Kidney epithelial cell (primary cell): ENCODE measurements around the gene CHAD. TPM values are rescaled to one million over a fixed set of nuclear protein-coding genes. Genes with fewer than 3 reads are reported as not detected.

ENCODE experiments used
- DNase-seq: peaks from one replicate; pipeline ENCODE4 v3.0.0-alpha.2; 2010; ENCODE audit warnings: low read depth
- H3K27me3 ChIP-seq: 2 replicates; pipeline ENCODE4 v1.6.0; 2011; ENCODE audit warnings: low read length; ENCODE audit not compliant: control insufficient read depth, insufficient read depth
- H3K36me3 ChIP-seq: 2 replicates; pipeline ENCODE4 v1.5.1; 2011; ENCODE audit warnings: low read length; ENCODE audit not compliant: control insufficient read depth, insufficient read depth
- H3K4me3 ChIP-seq: 2 replicates; pipeline ENCODE4 v1.5.1; 2011; ENCODE audit warnings: low read depth, mild to moderate bottlenecking, control low read depth, low read length
- total RNA-seq: library from RNA; depleted of rRNA; stranded (reverse); fragments of >200 nt; gene quantifications from 2 replicates; pipeline ENCODE4 v1.2.3, GENCODE V29; 2015
- TF ChIP-seq, protein P1 (sequence below): IDR thresholded peaks from 2 replicates; pipeline ENCODE4 v1.5.1; 2011; ENCODE audit warnings: mild to moderate bottlenecking, moderate library complexity, low read length, control low read depth, inconsistent platforms; ENCODE audit not compliant: insufficient read depth, poor library complexity, severe bottlenecking

CHAD gene
- total RNA-seq, 1 donor from 2014 or later = not detected

DNA sequence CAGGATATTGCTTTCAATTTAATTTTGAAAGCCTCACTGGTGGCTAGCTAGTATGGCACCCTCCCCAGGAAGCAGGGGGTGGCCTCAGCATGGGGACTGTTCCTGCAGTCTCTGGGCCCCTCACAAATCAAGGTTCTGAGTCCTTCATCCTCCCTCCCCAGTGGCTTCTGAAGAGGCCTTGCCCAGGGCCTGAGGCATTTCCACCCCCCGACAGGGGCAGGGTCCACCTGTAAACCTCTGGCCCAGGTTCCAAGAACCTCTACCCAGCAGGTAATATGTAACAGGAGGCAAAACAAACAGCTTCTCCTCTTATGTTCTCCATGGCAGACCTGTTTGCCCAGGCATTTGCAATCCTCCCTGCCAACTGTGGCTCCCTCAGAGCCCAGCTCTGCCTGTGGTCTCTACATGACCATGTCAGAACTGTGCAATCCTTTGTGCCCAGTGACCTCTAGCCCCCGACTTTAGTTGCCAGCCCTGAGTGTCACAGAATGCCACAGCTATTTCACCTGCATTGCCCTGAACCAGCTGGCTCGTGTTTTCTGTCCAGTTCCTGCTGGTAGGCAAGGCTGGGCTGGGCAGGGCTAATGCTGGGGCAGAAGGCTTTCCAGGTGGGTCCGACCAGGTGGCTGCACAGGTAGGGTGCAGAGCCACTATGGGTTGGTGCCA, 28.4 kb downstream of the CHAD start:
- DNase-seq = no peak
- TF ChIP-seq, protein P1, sequence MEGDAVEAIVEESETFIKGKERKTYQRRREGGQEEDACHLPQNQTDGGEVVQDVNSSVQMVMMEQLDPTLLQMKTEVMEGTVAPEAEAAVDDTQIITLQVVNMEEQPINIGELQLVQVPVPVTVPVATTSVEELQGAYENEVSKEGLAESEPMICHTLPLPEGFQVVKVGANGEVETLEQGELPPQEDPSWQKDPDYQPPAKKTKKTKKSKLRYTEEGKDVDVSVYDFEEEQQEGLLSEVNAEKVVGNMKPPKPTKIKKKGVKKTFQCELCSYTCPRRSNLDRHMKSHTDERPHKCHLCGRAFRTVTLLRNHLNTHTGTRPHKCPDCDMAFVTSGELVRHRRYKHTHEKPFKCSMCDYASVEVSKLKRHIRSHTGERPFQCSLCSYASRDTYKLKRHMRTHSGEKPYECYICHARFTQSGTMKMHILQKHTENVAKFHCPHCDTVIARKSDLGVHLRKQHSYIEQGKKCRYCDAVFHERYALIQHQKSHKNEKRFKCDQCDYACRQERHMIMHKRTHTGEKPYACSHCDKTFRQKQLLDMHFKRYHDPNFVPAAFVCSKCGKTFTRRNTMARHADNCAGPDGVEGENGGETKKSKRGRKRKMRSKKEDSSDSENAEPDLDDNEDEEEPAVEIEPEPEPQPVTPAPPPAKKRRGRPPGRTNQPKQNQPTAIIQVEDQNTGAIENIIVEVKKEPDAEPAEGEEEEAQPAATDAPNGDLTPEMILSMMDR = no peak
- no peaks in the 10 kb centered on the region for H3K36me3 ChIP-seq
- no peak overlapping the region for H3K4me3 ChIP-seq
- no peaks in the 10 kb centered on the region for H3K27me3 ChIP-seq

DNA sequence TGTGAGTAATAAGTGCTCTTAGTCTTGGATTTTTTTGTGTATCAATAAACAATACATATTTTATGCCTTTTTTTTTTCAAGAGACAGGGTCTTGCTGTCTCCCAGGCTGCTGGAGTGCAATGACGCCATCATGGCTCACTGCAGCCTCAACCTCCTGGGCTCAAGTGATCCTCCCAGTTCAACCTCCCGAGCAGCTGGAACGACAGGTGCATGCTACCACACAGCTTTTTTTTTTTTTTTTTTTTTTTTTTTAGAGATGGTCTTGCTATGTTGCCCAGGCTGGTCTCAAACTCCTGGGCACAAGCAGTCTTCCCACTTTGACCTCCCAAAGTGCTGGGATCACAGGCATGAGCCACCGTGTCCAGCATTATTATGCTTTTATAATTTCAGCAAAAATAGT, 29.7 kb downstream of the CHAD start:
- TF ChIP-seq, protein P1 = no peak
- Histone ChIP-seq H3K27me3 (no peaks in the 10 kb centered on the region), H3K36me3 (no peaks in the 10 kb centered on the region), H3K4me3 (no peak overlapping the region)
- no peak for DNase-seq

DNA sequence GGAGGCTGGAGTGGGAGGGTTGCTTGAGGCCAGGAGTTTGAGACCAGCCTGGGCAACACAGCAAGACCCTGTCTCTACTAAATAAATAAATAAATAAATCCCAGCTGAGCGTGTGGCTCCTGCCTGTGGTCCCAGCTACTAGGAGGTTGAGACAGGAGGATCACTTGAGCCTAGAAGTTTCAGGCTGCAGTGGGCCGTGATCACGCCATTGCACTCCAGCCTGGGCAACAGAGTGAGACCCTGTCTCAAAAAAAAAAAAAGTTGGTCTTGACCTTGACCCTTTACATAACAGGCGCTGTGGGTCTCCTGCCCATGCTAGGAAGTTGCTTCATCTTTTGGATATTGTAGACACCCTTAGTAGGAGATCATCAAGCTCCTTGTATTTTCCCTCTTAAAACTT, 31.3 kb downstream of the CHAD start:
- H3K27me3 ChIP-seq = no peaks in the 10 kb centered on the region
- TF ChIP-seq, protein P1 = no peak
- no peak for DNase-seq
- H3K36me3 ChIP-seq = no peaks in the 10 kb centered on the region
- H3K4me3 ChIP-seq = no peak overlapping the region

DNA sequence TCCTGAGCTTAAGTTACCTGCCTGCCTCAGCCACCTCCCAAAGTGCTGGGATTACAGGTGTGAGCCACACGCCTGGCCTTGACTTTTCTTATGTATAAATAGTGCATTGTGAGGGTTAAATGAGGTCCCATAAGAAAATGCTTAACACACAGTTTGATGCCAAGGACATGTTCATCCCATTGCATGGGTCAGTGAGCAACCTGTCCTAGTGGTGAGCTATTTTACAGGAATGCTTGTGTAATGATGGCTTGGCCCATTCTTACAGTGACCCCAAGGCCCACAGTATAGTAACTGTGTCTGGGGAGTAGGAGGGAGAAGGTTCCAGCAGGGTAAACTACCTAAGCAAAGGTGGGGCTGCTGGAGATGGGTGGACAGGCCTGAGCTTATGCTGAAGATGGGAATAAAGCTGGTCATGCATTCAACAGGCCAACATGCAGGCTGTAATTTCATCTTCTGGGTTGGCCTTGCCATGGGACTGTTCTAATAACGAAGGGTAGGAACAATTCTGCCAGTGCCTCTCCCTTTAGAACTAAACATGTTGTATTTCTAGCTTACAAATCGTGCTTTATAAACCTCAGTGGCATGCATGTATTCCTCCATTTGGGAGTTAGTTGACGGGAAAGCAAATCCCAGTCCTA, 36.4 kb downstream of the CHAD start:
- no peaks in the 10 kb centered on the region for H3K36me3 ChIP-seq
- H3K27me3 ChIP-seq = no peaks in the 10 kb centered on the region
- no peak overlapping the region for H3K4me3 ChIP-seq
- TF ChIP-seq, protein P1 = no peak
- no peak for DNase-seq

- TF ChIP-seq, protein P1 = no peak
- no peak overlapping the region for H3K4me3 ChIP-seq
- no peaks in the 10 kb centered on the region for H3K36me3 ChIP-seq
- DNase-seq = no peak
- H3K27me3 ChIP-seq = no peaks in the 10 kb centered on the region
These were observed 37.7 kb downstream of the CHAD start for GRCh38 chr17:50430821-50431618.
